NCI-H2171 treated with DMSO at 0.1 percent for 48 hours (cell line): ENCODE measurements around the gene CDC42SE1.
A peak's percentile ranks its signal among the peaks of the same experiment; 100 is the strongest.

Source experiments
- DNase-seq: peaks from one replicate; lab custom pipeline; 2025; lab: John Stamatoyannopoulos, UW

The CDC42SE1 gene

GRCh38 chr1:151008244-151009205, 50.9 kb downstream of the CDC42SE1 start, which contains the start of gene PRUNE1:
Gene PRUNE1, plus strand, starts transcription at chr1:151008449. Its CDS starts 184 bp downstream, at chr1:151008633.
- DNase-seq = peak; percentile 92

- DNase-seq = no peak
Measured at GRCh38 chr1:151007853-151008243, 51.6 kb downstream of the CDC42SE1 start.

GRCh38 chr1:151006327-151007052, 52.9 kb downstream of the CDC42SE1 start, which contains the start of gene MINDY1:
Gene MINDY1, minus strand, starts transcription at chr1:151006902. Its CDS starts 4,285 bp downstream, at chr1:151002617.
- DNase-seq = peak; percentile 22

GRCh38 chr1:151005729-151006319, 53.6 kb downstream of the CDC42SE1 start:
- DNase-seq = no peak

GRCh38 chr1:151003180-151003579, 56.2 kb downstream of the CDC42SE1 start:
- no peak for DNase-seq

- no peak for DNase-seq
Measured at GRCh38 chr1:151002611-151003010, 56.8 kb downstream of the CDC42SE1 start.

- no peak for DNase-seq
Measured at GRCh38 chr1:151002051-151002450, 57.4 kb downstream of the CDC42SE1 start.

- DNase-seq = no peak
Measured at GRCh38 chr1:151001602-151002001, 57.8 kb downstream of the CDC42SE1 start.
